Upper lobe of left lung (tissue), 4 donors: ENCODE data around the gene SBNO1.

Experiments
- CTCF ChIP-seq, 6 experiments: fragments of 450-650 bp in 4 of 6; fragments of 200-600 bp in 2 of 6; sonication (generic) in 2 of 6; IDR thresholded peaks; one replicate each; pipeline ENCODE4 v1.5.1; 2016 to 2019; ENCODE audit warnings: antibody characterized with exemption in 6 of 6
- EP300 ChIP-seq, 4 donors: sonication (generic); formaldehyde crosslinking; IDR thresholded peaks; one replicate each; pipeline ENCODE4 v1.5.1; 2017; ENCODE audit warnings: antibody characterized with exemption in 4 of 4, control low read depth in 2 of 4
- POLR2A ChIP-seq, 4 donors: fragments of 450-650 bp; IDR thresholded peaks; one replicate each; pipeline ENCODE4 v1.5.1; 2016 to 2017; ENCODE audit warnings: antibody characterized with exemption in 4 of 4, mild to moderate bottlenecking in 2 of 4
- POLR2AphosphoS5 ChIP-seq, 2 donors: sonication (generic); formaldehyde crosslinking; IDR thresholded peaks; one replicate each; pipeline ENCODE4 v1.5.1; 2017; ENCODE audit warnings: antibody characterized with exemption in 2 of 2

- TF ChIP-seq CTCF (IDR thresholded peaks at IDR 0.05), result no peak
- TF ChIP-seq EP300 (IDR thresholded peaks at IDR 0.05), result no peak
- TF ChIP-seq POLR2A (IDR thresholded peaks at IDR 0.05), result no peak
- no peak for TF ChIP-seq POLR2AphosphoS5 (IDR thresholded peaks at IDR 0.05)
Observed at GRCh38 chr12:123270214-123271000, 94.2 kb downstream of the SBNO1 start.
